A549 (cell line): Measurements from ENCODE around the gene IP6K3. TPM values are rescaled to one million over a fixed set of nuclear protein-coding genes. Genes with fewer than 3 reads are reported as not detected.

Experiments
- ATAC-seq, 2 experiments: fragments of 200-7000 bp in 1 of 2; fragments of >200 bp in 1 of 2; cut with Nextera tagmentation in 1 of 2; cut with Tn5 transposase in 1 of 2; 3 replicates each; pipeline versions ENCODE4 v1.8.0 to v1.9.1; 2018 to 2020; ENCODE audit warnings: mild to moderate bottlenecking in 1 of 2, moderate library complexity in 1 of 2
- CTCF ChIA-PET: fragments of 300-600 bp; sonication (Branson Sonifier 250); formaldehyde crosslinking; extraction: SDS; loops from one replicate; lab custom pipeline; 2021; ENCODE audit warnings: antibody characterized with exemption, inconsistent platforms; lab: Yijun Ruan, JAX
- POLR2A ChIA-PET: fragments of 350-600 bp; formaldehyde crosslinking; extraction: SDS; loops from one replicate; lab custom pipeline; 2021; ENCODE audit warnings: antibody characterized with exemption, inconsistent platforms; lab: Yijun Ruan, JAX
- DNase-seq, 2 experiments: peaks; one replicate each; pipeline versions ENCODE4 v3.0.0 to v3.0.0-alpha.2; 2011 to 2016; ENCODE audit warnings: low read depth in 1 of 2, low spot score in 1 of 2
- FAIRE-seq: peaks from 2 replicates; lab custom pipeline; 2011; peaks lifted over from hg19 to GRCh38; lab: Jason Lieb, UNC
- H3K27ac ChIP-seq, 2 experiments: fragments of >200 bp; sonication (Bioruptor Twin); formaldehyde crosslinking; 3 replicates each; pipeline ENCODE4 v1.5.1; 2016 to 2017
- H3K4me1 ChIP-seq: fragments of >200 bp; sonication (Bioruptor Twin); formaldehyde crosslinking; 3 replicates; pipeline ENCODE4 v1.6.1; 2016
- H3K4me2 ChIP-seq: fragments of >200 bp; sonication (Bioruptor Twin); formaldehyde crosslinking; 3 replicates; pipeline ENCODE4 v1.6.1; 2016
- H3K4me3 ChIP-seq: fragments of >200 bp; sonication (Bioruptor Twin); formaldehyde crosslinking; 3 replicates; pipeline ENCODE4 v1.5.1; 2016
- H3K9me3 ChIP-seq: fragments of >200 bp; sonication (Bioruptor Twin); formaldehyde crosslinking; 3 replicates; pipeline ENCODE4 v1.6.1; 2016
- BCL3 ChIP-seq: fragments of >200 bp; sonication (Bioruptor Twin); formaldehyde crosslinking; IDR thresholded peaks from 3 replicates; pipeline ENCODE4 v1.6.1; 2016
- BHLHE40 ChIP-seq: IDR thresholded peaks from 2 replicates; pipeline ENCODE4 v1.6.1; 2012; ENCODE audit warnings: low read depth, low read length, inconsistent platforms
- CBX2 ChIP-seq: fragments of 200-600 bp; sonication (generic); IDR thresholded peaks from 2 replicates; pipeline ENCODE4 v1.6.1; 2016; ENCODE audit warnings: low read depth, mild to moderate bottlenecking, borderline replicate concordance
- CBX8 ChIP-seq: fragments of 200-600 bp; sonication (generic); IDR thresholded peaks from 2 replicates; pipeline ENCODE4 v1.6.1; 2016
- CEBPB ChIP-seq, 2 experiments: fragments of >200 bp in 1 of 2; sonication (Bioruptor Twin) in 1 of 2; formaldehyde crosslinking in 1 of 2; IDR thresholded peaks; 2 replicates each; pipeline ENCODE4 v1.6.1; 2012 to 2016
- CHD2 ChIP-seq: fragments of 150-350 bp; IDR thresholded peaks from 2 replicates; pipeline ENCODE4 v1.6.1; 2014; ENCODE audit warnings: low read length; ENCODE audit not compliant: partially characterized antibody
- E2F6 ChIP-seq: IDR thresholded peaks from 2 replicates; pipeline ENCODE4 v1.6.1; 2012; ENCODE audit warnings: low read depth, borderline replicate concordance
- ESRRA ChIP-seq: fragments of 150-350 bp; IDR thresholded peaks from 2 replicates; pipeline ENCODE4 v1.6.1; 2014; ENCODE audit warnings: mild to moderate bottlenecking, low read length, borderline replicate concordance
- HOXB5 ChIP-seq: fragments of 250-450 bp; sonication (Bioruptor Pico); IDR thresholded peaks from 2 replicates; pipeline ENCODE4 v1.5.0; 2020; ENCODE audit warnings: mild to moderate bottlenecking, moderate library complexity
- JUN ChIP-seq, 2 experiments: fragments of >200 bp; sonication (Bioruptor Twin); formaldehyde crosslinking; IDR thresholded peaks; 2 replicates in 1 of 2; 3 replicates in 1 of 2; pipeline ENCODE4 v1.6.1; 2016 to 2017
- JUNB ChIP-seq: fragments of >200 bp; sonication (Bioruptor Twin); formaldehyde crosslinking; IDR thresholded peaks from 2 replicates; pipeline ENCODE4 v1.6.1; 2016
- KDM1A ChIP-seq: fragments of 200-600 bp; sonication (generic); IDR thresholded peaks from 2 replicates; pipeline ENCODE4 v1.6.1; 2016; ENCODE audit warnings: low read depth, mild to moderate bottlenecking
- KDM5A ChIP-seq: fragments of 200-600 bp; sonication (generic); IDR thresholded peaks from 2 replicates; pipeline ENCODE4 v1.6.1; 2016; ENCODE audit warnings: antibody characterized with exemption, mild to moderate bottlenecking
- MAFK ChIP-seq: fragments of 450-650 bp; IDR thresholded peaks from 2 replicates; pipeline ENCODE4 v1.6.1; 2014; ENCODE audit not compliant: partially characterized antibody
- MAX ChIP-seq: IDR thresholded peaks from 2 replicates; pipeline ENCODE4 v1.6.1; 2012
- NR3C1 ChIP-seq: fragments of >200 bp; sonication (Bioruptor Twin); formaldehyde crosslinking; IDR thresholded peaks from 3 replicates; pipeline ENCODE4 v1.6.1; 2017
- POLR2A ChIP-seq: IDR thresholded peaks from 2 replicates; pipeline ENCODE4 v1.6.1; 2012; ENCODE audit warnings: mild to moderate bottlenecking, low read length
- RAD21 ChIP-seq, 2 experiments: fragments of >200 bp in 1 of 2; sonication (Bioruptor Twin) in 1 of 2; formaldehyde crosslinking in 1 of 2; IDR thresholded peaks in 1 of 2; conservative IDR thresholded peaks in 1 of 2; 2 replicates in 1 of 2; 3 replicates in 1 of 2; pipeline ENCODE4 v1.6.1; 2012 to 2018; ENCODE audit warnings: inconsistent platforms in 1 of 2
- RARB ChIP-seq: fragments of 250-450 bp; sonication (Bioruptor Pico); IDR thresholded peaks from 2 replicates; pipeline ENCODE4 v1.8.0; 2021; ENCODE audit warnings: mild to moderate bottlenecking, moderate library complexity
- RNF2 ChIP-seq: fragments of 200-600 bp; sonication (generic); IDR thresholded peaks from 2 replicates; pipeline ENCODE4 v1.6.1; 2016; ENCODE audit warnings: low read depth, mild to moderate bottlenecking, antibody characterized with exemption, moderate library complexity, borderline replicate concordance
- SMC3 ChIP-seq: fragments of >200 bp; sonication (Bioruptor Twin); formaldehyde crosslinking; IDR thresholded peaks from 3 replicates; pipeline ENCODE4 v1.6.1; 2018; ENCODE audit warnings: inconsistent platforms
- SREBF2 ChIP-seq: fragments of 450-650 bp; IDR thresholded peaks from 2 replicates; pipeline ENCODE4 v1.6.1; 2014; ENCODE audit warnings: mild to moderate bottlenecking, moderate library complexity
- TFCP2L1 ChIP-seq: fragments of 250-450 bp; sonication (Bioruptor Pico); IDR thresholded peaks from 2 replicates; pipeline ENCODE4 v1.5.0; 2021; ENCODE audit warnings: mild to moderate bottlenecking
- TP53 ChIP-seq: fragments of 250-450 bp; sonication (Bioruptor Pico); IDR thresholded peaks from 2 replicates; pipeline ENCODE4 v1.5.0; 2021; ENCODE audit warnings: mild to moderate bottlenecking, moderate library complexity
- ZFP36 ChIP-seq: fragments of 450-650 bp; IDR thresholded peaks from 2 replicates; pipeline ENCODE4 v1.6.1; 2014; ENCODE audit warnings: borderline replicate concordance; ENCODE audit not compliant: partially characterized antibody
- ZSCAN20 ChIP-seq: fragments of 250-450 bp; sonication (Bioruptor Pico); IDR thresholded peaks from 2 replicates; pipeline ENCODE4 v1.8.0; 2022; ENCODE audit warnings: mild to moderate bottlenecking, moderate library complexity
- WGBS: methylation state at CpG from one replicate; pipeline ENCODE4 v1.1.6; 2017; ENCODE audit errors: missing lambda C conversion rate; 5-methylcytosine and 5-hydroxymethylcytosine counted together
- polyA plus RNA-seq, 4 experiments: library from polyadenylated mRNA; depleted of rRNA in 3 of 4; stranded (reverse); fragments of >200 nt; fragmentation: RNase III in 1 of 4; extraction: RNeasy Plus Mini Kit Qiagen cat#74134 plus additional on column Dnase treatment in 1 of 4; gene quantifications; 2 replicates in 3 of 4; 3 replicates in 1 of 4; pipeline ENCODE4 v1.2.3, GENCODE V29; 2011 to 2017

IP6K3 gene
- polyA plus RNA-seq, 2 of the 4 experiments (the other 2 are of a cell fraction) = 0.03 to 0.12 TPM

- no peak for DNase-seq
- 96% methylated on average over 3 of the region's 3 CpGs for WGBS
- ChIA-PET POLR2A (no interaction called here), CTCF (interaction anchor here (1.9 kb wide), 1 partner anchor 8 kb away, joined by 5 read pairs; no protein-coding TSS in a partner anchor)
- no peak for TF ChIP-seq POLR2A
- no peak for TF ChIP-seq RNF2
- no peak for TF ChIP-seq TFCP2L1
- no peak for TF ChIP-seq CEBPB (IDR thresholded peaks at IDR 0.05)
- no peak for TF ChIP-seq CBX8
- no peak for TF ChIP-seq SMC3
- TF ChIP-seq RAD21 (conservative IDR thresholded peaks at IDR 0.05 in 1 of 2, IDR thresholded peaks at IDR 0.05 in 1 of 2) = no peak
- no peak for TF ChIP-seq BHLHE40
- no peak for TF ChIP-seq BCL3
- TF ChIP-seq E2F6 = no peak
- Histone ChIP-seq H3K4me2 (no peak overlapping the region), H3K27ac (no peak overlapping the region), H3K4me3 (no peak overlapping the region), H3K9me3 (no peaks in the 10 kb centered on the region), H3K4me1 (peaks cover 18% of the 10 kb centered on the region)
- ATAC-seq = no peak
- FAIRE-seq = no peak
These were observed 28.1 kb upstream of the IP6K3 start for GRCh38 chr6:33774774-33775173.

GRCh38 chr6:33772902-33773472 lies 26.3 kb upstream of the IP6K3 start:
- no peak overlapping the region; a peak in 1 of 6 replicates for H3K27ac ChIP-seq
- H3K4me1 ChIP-seq = peaks cover 22% of the 10 kb centered on the region
- FAIRE-seq (no peak), DNase-seq (no peak), ATAC-seq (no peak)
- H3K4me3 ChIP-seq = no peak overlapping the region
- no peaks in the 10 kb centered on the region for H3K9me3 ChIP-seq
- WGBS = 62% methylated on average over 6 of the region's 6 CpGs
- no peak overlapping the region for H3K4me2 ChIP-seq
- TF ChIP-seq MAX (no peak), NR3C1 (no peak), JUNB (no peak), CHD2 (no peak), SREBF2 (no peak), TP53 (CRISPR knock-in tag) (no peak), RARB (CRISPR knock-in tag) (no peak), MAFK (no peak), ESRRA (no peak), JUN (IDR thresholded peaks at IDR 0.05) (no peak), HOXB5 (CRISPR knock-in tag) (no peak), TFCP2L1 (no peak), BCL3 (no peak), ZFP36 (no peak), KDM1A (no peak), CBX2 (no peak), KDM5A (no peak), RNF2 (no peak), ZSCAN20 (CRISPR knock-in tag) (no peak)
- CTCF ChIA-PET = interaction anchor here (1.1 to 9.9 kb wide), 11 partner anchors 10 to 381 kb away, joined by 3 to 123 read pairs (median 27); partner anchors contain the start of genes IP6K3 and UQCC2
- POLR2A ChIA-PET = interaction anchor here (1.1 kb wide), 1 partner anchor 373 kb away, joined by 3 read pairs; the partner anchor contains the start of gene GRM4
